ENCODE measurements around the gene FAM193A.
"Not testable (repeated sequence)": the region's sequence is repeated elsewhere in the genome, so short reads cannot be mapped to it uniquely, and the experiment has no call there.

The FAM193A gene

DNA sequence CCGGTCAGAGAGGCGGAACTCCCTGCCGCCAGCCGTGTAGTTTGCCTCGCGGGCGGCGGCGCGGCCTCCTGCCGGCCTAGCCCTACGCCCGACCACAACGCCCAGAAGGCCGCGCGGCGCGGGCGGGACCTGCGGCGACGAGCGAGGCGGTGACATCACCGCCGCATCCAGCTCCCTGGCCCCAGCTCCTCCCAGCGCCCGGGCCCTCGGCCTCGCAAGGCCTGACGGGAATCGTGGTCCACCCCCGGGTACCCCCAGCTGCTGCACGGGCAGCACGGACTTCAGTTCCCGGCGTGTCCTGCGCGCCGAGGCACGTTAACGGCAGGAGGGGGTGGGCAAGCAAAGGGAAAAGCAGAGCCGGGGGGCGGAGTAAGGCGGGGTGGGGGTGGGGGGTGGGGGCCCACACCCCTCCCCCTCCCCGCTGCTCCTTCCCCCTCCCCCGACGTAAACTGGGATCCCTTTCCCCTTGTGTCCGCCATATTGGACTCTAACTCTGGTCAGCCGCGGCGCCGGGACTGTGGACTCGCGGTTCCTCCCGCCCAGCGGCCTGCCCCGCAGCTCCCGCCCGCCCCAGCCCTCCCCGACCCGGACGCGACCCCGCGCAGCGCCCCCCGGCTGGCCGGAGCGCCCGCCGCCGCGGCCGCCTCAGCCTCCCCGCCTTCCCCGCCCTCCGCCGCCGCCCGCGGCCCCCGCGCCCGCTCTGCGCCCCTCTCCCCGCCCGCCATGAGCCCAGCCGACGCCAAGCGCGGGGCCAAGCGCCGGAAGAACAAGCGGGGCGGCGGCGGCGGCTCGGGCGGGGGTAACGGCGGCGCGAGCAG is at the start of gene FAM193A:
FAM193A (plus strand) TSS at position 455 of the 818 bp plus-strand sequence; CDS start at position 724, 269 bp downstream.
- peak; percentile 99 for DNase-seq

DNA sequence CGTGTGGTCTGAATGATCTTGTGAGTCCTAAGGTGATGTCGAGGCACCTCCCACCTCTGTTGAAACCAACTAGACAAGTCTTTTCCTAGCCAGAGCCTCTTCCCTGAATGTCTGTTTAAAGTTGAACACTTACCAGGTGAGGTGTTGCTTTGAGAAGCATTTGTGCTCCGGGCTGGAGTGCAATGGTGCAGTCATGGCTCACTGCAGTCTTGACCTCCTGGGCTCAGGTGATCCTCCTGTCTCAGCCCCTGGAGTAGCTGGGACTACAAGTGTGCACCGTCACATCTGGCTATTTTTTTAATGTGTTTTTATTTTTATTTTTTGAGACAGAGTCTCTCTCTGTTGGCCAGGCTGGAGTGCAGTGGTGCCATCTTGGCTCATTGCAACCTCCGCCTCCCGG is 49.5 kb upstream of the FAM193A start:
- DNase-seq = no peak

GRCh38 chr4:2487632-2488031 is 48.8 kb upstream of the FAM193A start:
- DNase-seq = no peak

DNA sequence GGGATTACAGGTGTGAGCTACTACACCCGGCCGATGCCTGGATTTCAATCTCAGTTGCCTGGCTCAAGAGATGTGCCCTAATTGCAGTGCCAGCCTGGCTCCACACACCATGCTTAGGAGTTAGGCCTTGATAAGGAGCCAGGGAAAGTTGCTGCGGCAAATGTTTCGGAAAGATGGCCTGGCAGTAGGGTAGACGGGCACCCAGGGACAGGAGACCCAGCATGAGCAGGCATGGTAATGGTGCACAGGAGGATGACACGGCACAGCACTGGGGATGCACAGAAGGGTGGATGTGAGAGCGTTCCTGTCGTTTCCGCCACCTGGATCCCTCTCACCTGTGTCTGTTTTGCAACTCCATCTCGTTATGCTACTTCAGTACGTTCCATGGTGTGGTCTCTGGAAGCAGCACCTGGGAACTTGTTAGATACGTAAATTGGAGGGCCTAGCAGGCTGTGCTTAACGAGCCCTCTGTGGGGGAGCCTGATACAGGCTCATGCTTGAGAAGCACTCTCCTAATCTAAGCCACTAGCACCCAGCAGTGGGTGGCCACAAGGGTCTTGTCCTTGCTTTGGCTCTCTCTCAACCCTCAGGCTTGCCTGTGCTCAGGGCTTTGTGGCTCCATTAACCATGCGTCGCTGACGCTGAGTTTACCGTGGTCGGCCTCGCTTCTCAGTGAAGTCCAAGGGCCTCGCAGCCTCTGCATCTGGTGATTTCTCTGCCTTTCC is 47.2 kb upstream of the FAM193A start:
- DNase-seq = no peak

- DNase-seq = no peak
These were observed 46.5 kb upstream of the FAM193A start for GRCh38 chr4:2489841-2490552.

GRCh38 chr4:2492970-2493369 is 43.5 kb upstream of the FAM193A start:
- no peak for DNase-seq

- no peak for DNase-seq
These were observed 41.5 kb upstream of the FAM193A start for GRCh38 chr4:2494992-2495391.

- no peak for DNase-seq
These were observed 39.1 kb upstream of the FAM193A start for GRCh38 chr4:2497324-2497723.

DNA sequence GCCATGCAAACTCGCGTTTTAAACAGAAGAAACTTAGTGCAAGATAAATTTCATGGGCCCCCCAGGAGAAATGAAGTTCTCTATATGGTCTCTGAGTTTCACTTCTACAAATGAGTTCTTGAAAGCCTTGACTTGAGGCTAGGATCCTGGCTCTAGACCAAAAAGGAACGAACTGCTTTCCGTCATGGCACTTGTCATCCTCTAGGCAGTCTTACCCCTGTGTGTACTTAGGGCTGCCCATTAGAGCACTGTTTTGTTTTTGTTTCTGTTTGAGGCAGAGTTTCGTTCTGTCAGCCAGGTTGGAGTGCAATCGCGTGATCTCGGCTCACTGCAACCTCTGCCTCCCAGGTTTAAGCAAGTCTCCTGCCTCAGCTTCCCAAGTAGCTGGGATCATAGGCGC is 38.5 kb upstream of the FAM193A start:
- DNase-seq = no peak

GRCh38 chr4:2500547-2500946 is 35.9 kb upstream of the FAM193A start:
- no peak for DNase-seq

GRCh38 chr4:2501034-2501594 is 35.3 kb upstream of the FAM193A start:
- no peak for DNase-seq

- no peak for DNase-seq
These were observed 32.6 kb upstream of the FAM193A start for GRCh38 chr4:2503809-2504208.

- DNase-seq = no peak
These were observed 29.2 kb upstream of the FAM193A start for GRCh38 chr4:2507259-2507658.

GRCh38 chr4:2507855-2508254 is 28.6 kb upstream of the FAM193A start:
- no peak for DNase-seq

- no peak for DNase-seq
These were observed 25.8 kb upstream of the FAM193A start for GRCh38 chr4:2510351-2511259.

DNA sequence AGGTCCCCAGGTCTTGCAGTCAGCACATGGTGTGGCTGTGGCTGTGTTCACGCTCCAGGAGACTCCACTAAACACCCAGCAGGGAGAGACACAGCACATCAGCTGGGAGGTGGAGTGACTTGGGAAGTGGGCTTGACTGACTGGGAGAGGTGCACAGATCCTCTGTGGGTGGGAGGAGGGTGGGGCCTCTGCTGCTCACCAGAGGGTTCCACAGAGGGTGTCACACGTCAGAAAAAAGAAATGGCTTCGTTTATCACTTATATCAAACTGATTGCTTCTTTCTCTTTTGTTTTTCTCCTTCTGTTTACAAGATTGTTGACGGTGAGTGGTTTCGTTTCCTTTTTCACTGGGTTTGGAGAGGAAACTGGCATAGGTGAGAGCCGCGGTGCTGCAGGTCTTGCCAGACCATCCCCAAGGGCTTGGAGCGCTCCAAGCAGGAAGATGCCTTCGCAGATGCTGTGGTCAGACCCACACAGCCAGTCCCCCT is 24.8 kb upstream of the FAM193A start:
- no peak for DNase-seq

DNA sequence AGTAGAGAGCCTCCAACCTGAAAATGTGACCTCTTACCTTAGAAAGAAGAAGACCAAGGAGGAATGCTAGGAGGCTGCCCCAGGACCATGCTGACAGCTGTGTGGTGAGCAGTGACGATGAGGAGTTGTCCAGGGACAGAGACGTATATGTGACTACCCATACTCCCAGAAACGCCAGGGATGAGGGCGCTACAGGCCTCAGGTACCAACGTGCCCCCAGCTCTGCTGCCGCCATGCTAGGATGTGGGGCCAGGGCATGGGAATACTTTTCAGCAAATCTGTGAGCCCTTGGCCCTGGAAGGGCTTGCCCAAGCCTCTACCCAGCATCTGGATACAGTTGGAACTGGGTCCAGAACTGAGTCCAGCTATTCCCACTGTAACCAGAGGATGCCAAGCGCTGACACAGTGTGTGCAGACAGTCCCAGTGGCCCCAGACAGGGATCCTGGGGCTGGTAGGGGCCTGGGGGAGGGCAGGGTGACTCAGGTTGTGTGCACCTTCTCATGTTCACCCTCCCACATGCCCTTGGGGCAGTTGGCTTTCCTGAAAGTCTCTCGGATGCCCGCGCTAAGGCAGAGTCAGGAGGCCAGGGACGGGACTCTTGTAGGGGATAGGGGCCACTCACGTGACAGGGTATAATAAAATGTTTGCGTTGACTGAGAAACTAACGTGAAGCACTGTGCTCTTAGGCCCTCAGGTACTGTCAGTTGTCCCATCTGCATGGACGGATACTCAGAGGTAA is 23.9 kb upstream of the FAM193A start:
- no peak for DNase-seq

GRCh38 chr4:2514193-2514592 is 22.3 kb upstream of the FAM193A start:
- DNase-seq = not testable (repeated sequence)

DNA sequence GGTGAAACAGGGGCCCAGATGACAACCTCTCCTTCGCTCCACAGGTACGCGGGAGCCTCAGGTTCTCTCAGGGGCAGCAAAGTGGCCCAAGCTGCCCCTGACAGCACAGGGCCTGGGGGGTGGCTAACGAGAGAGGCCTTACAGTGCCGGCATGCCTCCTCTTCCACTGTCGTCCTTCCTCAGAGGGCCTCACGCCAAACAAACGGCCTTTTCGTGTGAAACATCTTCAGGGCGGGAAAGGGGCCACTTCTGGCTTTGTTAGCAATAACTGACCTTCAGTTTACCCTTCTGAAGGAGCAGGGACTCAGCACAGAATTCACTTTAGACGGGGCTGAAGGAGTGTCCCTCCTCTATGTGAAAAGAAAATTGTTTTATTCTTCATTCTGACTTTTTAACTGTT is 21.5 kb upstream of the FAM193A start:
- DNase-seq = not testable (repeated sequence)

GRCh38 chr4:2515830-2516550 is 20.5 kb upstream of the FAM193A start:
- no peak for DNase-seq

GRCh38 chr4:2516635-2517034 is 19.8 kb upstream of the FAM193A start:
- no peak for DNase-seq
